Fibroblast of lung (primary cell): ENCODE data around the gene SSR2. TPM values are rescaled to one million over a fixed set of nuclear protein-coding genes. Genes with fewer than 3 reads are reported as not detected.

ENCODE experiments used
- DNase-seq, 2 donors: peaks; one replicate each; pipeline versions ENCODE4 v3.0.0 to v3.0.0-alpha.2; 2010; ENCODE audit warnings: low read depth in 2 of 2
- H2AFZ ChIP-seq: 2 replicates; pipeline ENCODE4 v1.5.1; 2012; ENCODE audit warnings: low read length, control low read depth, inconsistent platforms
- H3K27ac ChIP-seq: 2 replicates; pipeline ENCODE4 v1.5.1; 2011; ENCODE audit warnings: low read length, control low read depth; ENCODE audit not compliant: insufficient read depth
- H3K27me3 ChIP-seq: 2 replicates; pipeline ENCODE4 v1.5.1; 2011; ENCODE audit warnings: mild to moderate bottlenecking, low read length; ENCODE audit not compliant: control insufficient read depth, insufficient read depth
- H3K36me3 ChIP-seq: 2 replicates; pipeline ENCODE4 v1.5.1; 2011; ENCODE audit warnings: low read length; ENCODE audit not compliant: control insufficient read depth, insufficient read depth
- H3K4me1 ChIP-seq: 2 replicates; pipeline ENCODE4 v1.5.1; 2011; ENCODE audit warnings: low read length; ENCODE audit not compliant: control insufficient read depth, insufficient read depth; ENCODE audit errors: extremely low read depth
- H3K4me2 ChIP-seq: 2 replicates; pipeline ENCODE4 v1.5.1; 2011; ENCODE audit warnings: low read length, control low read depth; ENCODE audit not compliant: insufficient read depth; ENCODE audit errors: extremely low read depth
- H3K4me3 ChIP-seq, 4 experiments: fragments of 200-600 bp in 1 of 4; sonication (generic) in 1 of 4; replicated peaks in 1 of 4; 2 replicates each; pipeline ENCODE4 v1.5.1; 2011 to 2016; ENCODE audit warnings: low read length in 4 of 4, low read depth in 3 of 4, mild to moderate bottlenecking in 3 of 4, control low read depth in 2 of 4, inconsistent platforms in 1 of 4, mixed read lengths in 1 of 4; ENCODE audit not compliant: insufficient read depth in 1 of 4; ENCODE audit errors: control extremely low read depth in 1 of 4
- H3K79me2 ChIP-seq: 2 replicates; pipeline ENCODE4 v1.5.1; 2012; ENCODE audit warnings: mild to moderate bottlenecking, low read length, inconsistent platforms; ENCODE audit not compliant: control insufficient read depth, insufficient read depth
- H3K9ac ChIP-seq: 2 replicates; pipeline ENCODE4 v1.5.1; 2011; ENCODE audit warnings: mild to moderate bottlenecking, low read length, control low read depth; ENCODE audit not compliant: insufficient read depth
- H3K9me3 ChIP-seq: 2 replicates; pipeline ENCODE4 v1.5.1; 2012; ENCODE audit warnings: low read depth, low read length; ENCODE audit not compliant: control insufficient read depth, insufficient read depth
- H4K20me1 ChIP-seq: 2 replicates; pipeline ENCODE4 v1.5.1; 2011; ENCODE audit warnings: low read length; ENCODE audit not compliant: control insufficient read depth, insufficient read depth; ENCODE audit errors: extremely low read depth
- CTCF ChIP-seq, 2 donors: IDR thresholded peaks in 1 of 2; conservative IDR thresholded peaks in 1 of 2; 1 replicate in 1 of 2; 2 replicates in 1 of 2; pipeline ENCODE4 v1.5.1; 2011 to 2012; ENCODE audit warnings: low read length in 2 of 2, control low read depth in 1 of 2, inconsistent platforms in 1 of 2, low read depth in 1 of 2, mild to moderate bottlenecking in 1 of 2
- EZH2 ChIP-seq: IDR thresholded peaks from 2 replicates; pipeline ENCODE4 v1.5.1; 2012; ENCODE audit warnings: low read length, control low read depth, mild to moderate bottlenecking; ENCODE audit errors: missing control alignments
- polyA plus RNA-seq, 2 donors: library from polyadenylated mRNA; depleted of rRNA in 1 of 2; stranded (reverse) in 1 of 2; unstranded in 1 of 2; fragments of >200 nt; gene quantifications; 2 replicates each; pipeline ENCODE4 v1.2.1, GENCODE V29; 2011 to 2012; ENCODE audit warnings: missing spikeins in 1 of 2
- total RNA-seq: library from RNA; depleted of rRNA; stranded (reverse); fragments of >200 nt; gene quantifications from 2 replicates; pipeline ENCODE4 v1.2.1, GENCODE V29; 2014

SSR2 gene
- total and polyA plus RNA-seq, 2 donors (not counting 1 experiment from before 2014, with no cell fraction given) = 304 to 673 TPM

- DNase-seq = no peak
- H3K9ac ChIP-seq = no peak overlapping the region
- no peak overlapping the region for H2AFZ ChIP-seq
- H3K79me2 ChIP-seq = peaks cover 14% of the 10 kb centered on the region
- no peak for TF ChIP-seq CTCF (conservative IDR thresholded peaks at IDR 0.05 in 1 of 2, IDR thresholded peaks at IDR 0.05 in 1 of 2; ENCODE audit: low read depth in 1 of 2, low read length in 2 of 2)
- TF ChIP-seq EZH2 = no peak
- peaks cover 7% of the 10 kb centered on the region for H3K36me3 ChIP-seq
- H3K27me3 ChIP-seq = no peaks in the 10 kb centered on the region
- no peaks in the 10 kb centered on the region for H4K20me1 ChIP-seq
- no peak overlapping the region for H3K4me2 ChIP-seq
- H3K27ac ChIP-seq = no peak overlapping the region
- no peak overlapping the region for H3K4me3 ChIP-seq
- H3K4me1 ChIP-seq = peaks cover 7% of the 10 kb centered on the region
- no peaks in the 10 kb centered on the region for H3K9me3 ChIP-seq
Observed at GRCh38 chr1:156051011-156051725, 30.4 kb upstream of the SSR2 start.

DNA sequence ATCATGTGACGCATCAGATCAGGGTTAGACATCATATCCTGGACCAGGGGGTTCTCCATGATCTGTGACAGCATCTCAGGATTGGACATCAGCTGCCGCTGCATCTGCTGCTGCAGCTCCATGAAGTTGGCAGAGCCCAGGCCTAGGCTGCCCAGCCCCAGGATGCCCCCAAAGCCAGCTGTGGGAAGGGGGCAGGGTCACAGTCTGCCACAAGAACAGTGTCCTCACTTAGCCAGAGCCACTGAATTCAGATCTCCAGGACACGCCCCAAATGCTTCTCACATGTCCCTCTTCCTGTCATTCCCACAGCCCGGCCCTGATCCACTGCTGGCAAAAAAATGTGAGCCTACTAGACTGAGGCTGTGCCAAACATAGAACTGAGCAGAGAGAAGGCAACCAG lies 29.6 kb upstream of the SSR2 start:
- Histone ChIP-seq H3K27me3 (no peaks in the 10 kb centered on the region), H3K9me3 (no peaks in the 10 kb centered on the region), H3K36me3 (peaks cover 7% of the 10 kb centered on the region), H2AFZ (no peak overlapping the region), H3K79me2 (peaks cover 12% of the 10 kb centered on the region), H3K4me2 (no peak overlapping the region), H3K27ac (no peak overlapping the region), H3K4me3 (no peak overlapping the region), H3K9ac (no peak overlapping the region), H4K20me1 (no peaks in the 10 kb centered on the region), H3K4me1 (peaks cover 3% of the 10 kb centered on the region)
- TF ChIP-seq EZH2 (no peak), CTCF (conservative IDR thresholded peaks at IDR 0.05 in 1 of 2, IDR thresholded peaks at IDR 0.05 in 1 of 2; ENCODE audit: low read depth in 1 of 2, low read length in 2 of 2) (no peak)
- DNase-seq = no peak

- Histone ChIP-seq H3K9me3 (no peaks in the 10 kb centered on the region), H3K79me2 (peaks cover 7% of the 10 kb centered on the region), H3K27me3 (no peaks in the 10 kb centered on the region), H4K20me1 (no peaks in the 10 kb centered on the region), H3K4me2 (no peak overlapping the region), H2AFZ (no peak overlapping the region), H3K36me3 (peaks cover 7% of the 10 kb centered on the region), H3K4me3 (no peak overlapping the region), H3K4me1 (no peaks in the 10 kb centered on the region), H3K9ac (no peak overlapping the region), H3K27ac (no peak overlapping the region)
- DNase-seq = no peak
- no peak for TF ChIP-seq EZH2
- TF ChIP-seq CTCF (conservative IDR thresholded peaks at IDR 0.05 in 1 of 2, IDR thresholded peaks at IDR 0.05 in 1 of 2; ENCODE audit: low read depth in 1 of 2, low read length in 2 of 2) = no peak
Observed at GRCh38 chr1:156048663-156049258, 28.0 kb upstream of the SSR2 start.
